GM18868 (cell line): ENCODE results near the gene MXRA8.

Experiments used
- ATAC-seq: cut with Tn5 transposase; IDR thresholded peaks from one replicate; pipeline ENCODE4 v1.9.1; 2021; ENCODE audit warnings: mild to moderate bottlenecking, moderate library complexity; ENCODE audit not compliant: unreplicated experiment

The MXRA8 gene

GRCh38 chr1:1352786-1353388 lies 5.5 kb downstream of the MXRA8 start:
- ATAC-seq, result no peak

- ATAC-seq, result no peak
These were observed 6.6 kb downstream of the MXRA8 start for GRCh38 chr1:1351511-1352427.

- ATAC-seq, result peak; percentile 65
These were observed 8.9 kb downstream of the MXRA8 start, which contains the start of gene DVL1 for GRCh38 chr1:1349256-1350012. DVL1 (minus strand) TSS chr1:1349418; CDS start chr1:1349065, 353 bp downstream.

GRCh38 chr1:1348420-1349255 lies 9.7 kb downstream of the MXRA8 start:
- ATAC-seq, result peak; percentile 29

DNA sequence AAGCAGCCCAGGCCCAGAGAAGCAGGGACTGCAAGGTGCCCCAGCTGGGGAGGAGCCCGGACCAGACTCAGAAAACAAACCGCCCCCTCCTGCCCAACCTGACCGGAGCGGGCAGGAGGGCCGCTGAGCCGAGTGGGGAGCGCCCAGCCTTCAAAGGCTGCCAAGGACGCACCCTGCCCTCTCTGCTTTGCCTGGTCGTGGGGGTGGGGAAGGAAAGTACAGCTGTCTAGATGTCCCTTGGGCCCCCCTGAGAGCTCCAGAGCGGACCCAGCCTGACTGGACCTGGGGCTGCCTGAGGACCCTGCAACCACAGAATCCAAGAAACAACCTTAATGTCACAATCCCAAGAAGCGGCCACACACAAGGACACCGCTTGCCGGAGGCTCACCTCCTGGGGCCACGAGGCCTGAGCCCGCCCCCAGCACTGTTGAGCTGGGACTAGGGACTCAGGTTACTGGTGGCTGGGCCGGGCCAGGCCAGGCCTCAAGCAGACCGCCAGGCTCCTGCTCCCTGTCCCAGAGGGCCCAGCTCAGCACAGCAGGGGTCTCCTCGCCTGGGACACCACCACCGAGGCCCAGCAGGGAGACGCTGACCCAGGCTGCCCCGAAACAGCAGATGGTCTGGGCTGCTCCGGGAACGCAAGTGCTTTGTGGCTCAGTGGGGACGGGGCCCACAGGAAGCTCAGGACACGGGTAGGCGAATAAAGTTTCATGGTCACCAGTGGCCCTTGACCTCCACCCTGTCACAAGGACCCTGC lies 10.5 kb downstream of the MXRA8 start:
- no peak for ATAC-seq

GRCh38 chr1:1347026-1347595 lies 11.2 kb downstream of the MXRA8 start:
- ATAC-seq, result no peak

- ATAC-seq, result no peak
These were observed 11.9 kb downstream of the MXRA8 start for GRCh38 chr1:1346501-1346890.

GRCh38 chr1:1345860-1346500 lies 12.4 kb downstream of the MXRA8 start:
- no peak for ATAC-seq

DNA sequence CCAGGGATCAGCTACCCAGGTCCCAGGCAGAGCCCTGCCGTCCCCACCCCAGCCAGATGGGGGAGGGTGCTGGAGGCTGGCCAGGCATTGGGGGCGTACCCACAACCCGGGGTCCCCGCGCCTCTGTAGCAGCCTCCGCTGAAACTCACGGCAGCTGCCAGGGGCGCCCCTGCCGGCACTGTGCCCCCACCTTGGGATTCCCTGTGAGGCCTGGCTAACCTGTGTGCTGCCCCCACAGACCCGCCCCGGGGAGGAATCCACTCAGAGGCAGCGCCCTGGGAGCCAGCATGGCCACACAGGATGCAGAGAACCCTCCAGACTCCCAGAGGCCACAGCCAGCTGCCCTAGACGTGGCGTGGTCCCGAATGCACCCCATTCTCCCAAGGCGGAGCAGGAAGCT lies 13.0 kb downstream of the MXRA8 start:
- no peak for ATAC-seq

- no peak for ATAC-seq
These were observed 13.5 kb downstream of the MXRA8 start for GRCh38 chr1:1344655-1345361.

DNA sequence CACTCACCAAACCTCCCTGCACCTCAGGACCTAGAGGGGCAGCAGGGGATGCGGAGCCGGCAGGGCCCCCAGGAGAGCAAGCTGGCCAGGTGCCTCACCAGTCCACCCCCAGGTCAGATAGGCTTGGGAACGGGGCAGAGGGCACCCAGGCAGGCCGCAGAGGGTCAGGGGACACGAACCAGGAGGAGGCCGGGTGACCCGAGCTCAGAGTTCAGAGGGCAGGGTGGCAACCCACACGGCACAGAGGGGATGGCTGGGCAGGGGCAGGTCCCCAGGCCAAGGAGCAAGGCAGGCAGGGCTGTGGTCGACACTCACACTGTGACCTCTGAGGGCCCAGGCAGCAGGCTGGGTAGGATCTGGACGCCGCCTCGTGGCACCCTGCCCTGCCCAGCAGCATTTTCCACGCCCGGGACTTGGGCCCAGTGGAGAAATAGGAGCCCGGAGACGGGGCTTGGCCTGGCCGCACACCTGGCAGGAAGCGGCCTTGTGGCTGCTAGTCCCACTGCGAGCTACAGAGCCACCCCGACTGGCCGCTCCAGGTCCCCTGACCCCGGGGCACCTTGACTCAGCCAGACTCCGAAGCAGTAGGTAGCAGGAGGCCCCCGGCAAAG lies 14.4 kb downstream of the MXRA8 start:
- no peak for ATAC-seq

DNA sequence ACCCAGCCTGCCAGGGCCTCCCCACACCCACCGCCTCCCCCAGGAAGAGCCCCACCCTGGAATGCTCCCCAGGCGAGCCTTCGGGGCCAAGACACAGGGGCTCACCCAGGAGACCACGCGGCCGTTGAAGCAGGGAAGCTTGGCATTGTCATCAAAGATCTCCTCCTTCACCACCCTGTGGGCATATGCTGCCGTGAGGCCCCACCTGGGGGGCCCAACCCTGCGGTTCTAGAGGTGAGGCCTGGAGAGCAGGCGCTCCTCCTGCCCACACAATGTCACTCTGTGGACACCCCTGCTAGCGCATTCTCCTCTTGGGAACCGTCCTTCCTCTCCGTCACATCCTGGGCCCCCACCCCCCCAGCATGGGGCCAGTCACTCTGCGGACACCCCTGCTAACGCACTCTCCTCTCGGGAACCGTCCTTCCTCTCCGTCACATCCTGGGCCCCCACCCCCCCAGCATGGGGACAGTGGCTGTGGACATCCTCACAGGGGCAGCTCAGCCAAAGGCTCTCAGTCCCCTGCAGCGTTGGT lies 15.7 kb downstream of the MXRA8 start:
- no peak for ATAC-seq

DNA sequence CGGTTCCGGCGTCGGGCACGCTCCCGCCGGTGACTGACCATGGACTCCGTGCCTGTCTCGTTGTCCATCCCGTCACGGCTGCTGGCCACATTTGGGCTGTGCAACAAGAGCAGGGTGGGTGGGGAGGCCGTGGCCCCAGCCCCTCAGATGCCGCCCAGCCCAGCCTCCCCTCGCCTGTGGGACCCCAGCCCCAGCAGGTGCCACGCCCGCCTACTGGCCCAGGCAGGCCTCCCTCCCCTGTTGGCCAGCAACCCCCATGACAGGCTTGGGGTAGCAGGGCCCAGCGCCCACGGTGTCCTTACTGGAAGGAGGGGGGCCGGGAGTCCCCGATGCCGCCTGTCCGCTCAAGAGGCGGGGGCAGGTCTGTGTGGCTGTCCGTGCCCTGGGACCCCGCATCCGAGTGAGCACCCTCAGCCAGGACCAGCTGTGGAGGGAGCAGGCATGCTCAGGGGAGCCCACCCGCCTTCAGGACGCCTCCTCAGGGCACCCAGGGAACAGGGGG lies 16.2 kb downstream of the MXRA8 start:
- ATAC-seq, result no peak

DNA sequence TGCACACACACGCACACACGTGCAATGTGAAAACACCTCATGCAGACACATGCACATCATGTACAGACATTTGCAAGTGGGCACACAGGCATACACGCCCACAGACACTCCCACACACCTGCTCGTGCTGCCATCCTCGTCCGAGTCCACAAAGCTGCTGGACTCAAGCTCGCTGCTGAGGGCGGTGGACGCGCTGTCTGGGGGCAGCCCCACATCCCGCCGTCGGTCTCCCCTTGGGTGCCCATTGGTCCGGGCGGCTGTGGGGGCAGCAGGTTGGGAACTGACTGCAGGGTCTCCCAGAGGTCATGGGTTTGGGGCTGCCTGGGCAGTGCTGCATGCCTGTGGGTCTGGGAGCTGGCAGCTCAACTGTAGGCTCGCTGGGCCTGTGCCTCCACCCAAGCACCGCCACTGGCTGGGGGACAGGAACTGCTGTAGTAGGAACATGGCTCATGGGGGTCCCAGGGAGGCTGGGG lies 16.8 kb downstream of the MXRA8 start:
- ATAC-seq, result no peak

GRCh38 chr1:1340791-1341548 lies 17.4 kb downstream of the MXRA8 start:
- ATAC-seq, result no peak

GRCh38 chr1:1340185-1340584 lies 18.2 kb downstream of the MXRA8 start:
- ATAC-seq, result no peak

DNA sequence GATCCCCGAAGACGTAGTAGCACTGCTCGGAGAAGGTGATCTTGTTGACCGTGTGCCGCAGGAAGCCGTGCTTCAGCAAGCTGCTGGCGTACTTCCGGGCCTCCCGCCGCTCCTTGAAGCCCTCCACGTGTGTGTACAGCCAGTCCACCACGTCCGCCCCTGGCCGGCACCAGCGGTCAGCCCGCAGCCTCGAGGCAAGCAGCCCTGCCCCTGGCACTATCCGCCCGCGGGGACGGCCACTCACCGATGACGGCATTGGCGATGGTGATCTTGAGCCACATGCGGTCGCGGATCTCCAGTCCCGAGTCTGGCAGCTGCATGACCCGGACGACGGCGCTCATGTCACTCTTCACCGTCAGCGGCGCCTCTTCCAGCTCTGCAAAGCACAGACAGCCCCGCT lies 20.1 kb downstream of the MXRA8 start:
- no peak for ATAC-seq
